Measurements from ENCODE around the gene GATAD2A. TPM values are rescaled to one million over a fixed set of nuclear protein-coding genes. Genes with fewer than 3 reads are reported as not detected.

GATAD2A gene
- total and polyA plus RNA-seq, 4 donors, result 7.1 to 23.7 (median 18.2) TPM

DNA sequence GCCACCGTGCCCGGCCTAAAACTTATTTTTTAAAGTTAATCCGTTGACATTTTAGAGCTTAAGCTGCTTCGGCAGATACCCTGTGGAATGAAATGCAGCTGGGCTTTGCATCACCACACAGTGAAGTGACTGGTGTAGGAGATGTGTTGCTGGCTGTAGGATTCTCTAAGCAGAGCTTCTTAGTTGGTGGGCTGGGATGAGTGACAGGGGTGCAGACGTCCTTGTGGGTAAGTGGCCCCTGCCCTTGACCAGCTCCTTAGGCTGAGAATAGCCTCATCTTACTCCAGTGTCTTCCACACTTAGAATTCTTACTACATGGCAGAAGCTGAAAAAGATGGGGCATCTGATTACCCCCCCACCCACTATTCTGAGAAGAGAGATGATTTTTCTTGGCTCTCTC lies 11.6 kb downstream of the GATAD2A start:
- Histone ChIP-seq H3K4me1 (ENCODE audit: control insufficient read depth in 4 of 4, insufficient read depth in 4 of 4, low read length in 3 of 4) (peaks cover 0 to 19% (median 5%) of the 10 kb centered on the region in 4 donors), H3K27ac (ENCODE audit: low read depth in 1 of 2, low read length in 2 of 2) (no peak overlapping the region), H3K36me3 (ENCODE audit: control insufficient read depth in 4 of 4, insufficient read depth in 3 of 4, low read depth in 1 of 4, low read length in 3 of 4) (peaks cover 0 to 2% (median 0%) of the 10 kb centered on the region in 4 donors), H3K4me3 (ENCODE audit: low read depth in 1 of 3, low read length in 3 of 3) (no peak overlapping the region), H3K9me3 (ENCODE audit: control insufficient read depth in 4 of 4, low read length in 3 of 4) (no peaks in the 10 kb centered on the region), H3K9ac (ENCODE audit: low read depth in 1 of 2, low read length in 2 of 2) (no peak overlapping the region), H3K27me3 (ENCODE audit: control insufficient read depth in 4 of 4, insufficient read depth in 4 of 4, low read length in 3 of 4) (no peaks in the 10 kb centered on the region)
- WGBS, result 89% methylated on average over 5 of the region's 5 CpGs
- no peak for DNase-seq (ENCODE audit: low spot score)
- no peak for TF ChIP-seq HNF4A (conservative IDR thresholded peaks at IDR 0.05)

GRCh38 chr19:19417628-19418245 lies 12.3 kb downstream of the GATAD2A start:
- no peak for DNase-seq (ENCODE audit: low spot score)
- TF ChIP-seq RAD21 (IDR thresholded peaks at IDR 0.05) (no peak), REST (IDR thresholded peaks at IDR 0.05) (no peak), ZBTB33 (IDR thresholded peaks at IDR 0.05) (no peak), FOXA2 (IDR thresholded peaks at IDR 0.05) (no peak), GABPA (IDR thresholded peaks at IDR 0.05 in 1 of 2, conservative IDR thresholded peaks at IDR 0.05 in 1 of 2) (no peak), FOXA1 (IDR thresholded peaks at IDR 0.05) (no peak), RXRA (IDR thresholded peaks at IDR 0.05) (no peak), TAF1 (conservative IDR thresholded peaks at IDR 0.05) (no peak), HNF4A (conservative IDR thresholded peaks at IDR 0.05) (no peak), HNF4G (IDR thresholded peaks at IDR 0.05) (no peak), SP1 (IDR thresholded peaks at IDR 0.05) (no peak), EGR1 (IDR thresholded peaks at IDR 0.05; ENCODE audit: low read depth in 2 of 2) (no peak)
- TF ChIP-seq, protein P1, sequence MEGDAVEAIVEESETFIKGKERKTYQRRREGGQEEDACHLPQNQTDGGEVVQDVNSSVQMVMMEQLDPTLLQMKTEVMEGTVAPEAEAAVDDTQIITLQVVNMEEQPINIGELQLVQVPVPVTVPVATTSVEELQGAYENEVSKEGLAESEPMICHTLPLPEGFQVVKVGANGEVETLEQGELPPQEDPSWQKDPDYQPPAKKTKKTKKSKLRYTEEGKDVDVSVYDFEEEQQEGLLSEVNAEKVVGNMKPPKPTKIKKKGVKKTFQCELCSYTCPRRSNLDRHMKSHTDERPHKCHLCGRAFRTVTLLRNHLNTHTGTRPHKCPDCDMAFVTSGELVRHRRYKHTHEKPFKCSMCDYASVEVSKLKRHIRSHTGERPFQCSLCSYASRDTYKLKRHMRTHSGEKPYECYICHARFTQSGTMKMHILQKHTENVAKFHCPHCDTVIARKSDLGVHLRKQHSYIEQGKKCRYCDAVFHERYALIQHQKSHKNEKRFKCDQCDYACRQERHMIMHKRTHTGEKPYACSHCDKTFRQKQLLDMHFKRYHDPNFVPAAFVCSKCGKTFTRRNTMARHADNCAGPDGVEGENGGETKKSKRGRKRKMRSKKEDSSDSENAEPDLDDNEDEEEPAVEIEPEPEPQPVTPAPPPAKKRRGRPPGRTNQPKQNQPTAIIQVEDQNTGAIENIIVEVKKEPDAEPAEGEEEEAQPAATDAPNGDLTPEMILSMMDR (IDR thresholded peaks at IDR 0.05; ENCODE audit: low read depth, low read length, missing input control), result no peak
- TF ChIP-seq, protein P2, sequence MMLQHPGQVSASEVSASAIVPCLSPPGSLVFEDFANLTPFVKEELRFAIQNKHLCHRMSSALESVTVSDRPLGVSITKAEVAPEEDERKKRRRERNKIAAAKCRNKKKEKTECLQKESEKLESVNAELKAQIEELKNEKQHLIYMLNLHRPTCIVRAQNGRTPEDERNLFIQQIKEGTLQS (IDR thresholded peaks at IDR 0.05), result no peak
- H3K27ac ChIP-seq (ENCODE audit: low read depth in 1 of 2, low read length in 2 of 2), result no peak overlapping the region
- H3K9ac ChIP-seq (ENCODE audit: low read depth in 1 of 2, low read length in 2 of 2), result no peak overlapping the region
- H3K4me1 ChIP-seq (ENCODE audit: control insufficient read depth in 4 of 4, insufficient read depth in 4 of 4, low read length in 3 of 4), result peaks cover 0 to 22% (median 9%) of the 10 kb centered on the region in 4 donors
- 83% methylated on average over 10 of the region's 10 CpGs for WGBS
- no peaks in the 10 kb centered on the region for H3K9me3 ChIP-seq (ENCODE audit: control insufficient read depth in 4 of 4, low read length in 3 of 4)
- no peak overlapping the region for H3K4me3 ChIP-seq (ENCODE audit: low read depth in 1 of 3, low read length in 3 of 3)
- peaks cover 0 to 2% (median 0%) of the 10 kb centered on the region in 4 donors for H3K36me3 ChIP-seq (ENCODE audit: control insufficient read depth in 4 of 4, insufficient read depth in 3 of 4, low read depth in 1 of 4, low read length in 3 of 4)
- H3K27me3 ChIP-seq (ENCODE audit: control insufficient read depth in 4 of 4, insufficient read depth in 4 of 4, low read length in 3 of 4), result no peaks in the 10 kb centered on the region
